K562 (cell line): ENCODE results near the gene MRTFB. TPM values are rescaled to one million over a fixed set of nuclear protein-coding genes. Genes with fewer than 3 reads are reported as not detected.
A peak's percentile ranks its signal among the peaks of the same experiment; 100 is the strongest.

Experiments
- ASH1L ChIP-seq: fragments of 450-650 bp; IDR thresholded peaks from 2 replicates; pipeline ENCODE4 v1.6.1; 2018; ENCODE audit warnings: borderline replicate concordance, mild to moderate bottlenecking, low read depth; ENCODE audit not compliant: partially characterized antibody
- C11orf30 ChIP-seq: fragments of 450-650 bp; IDR thresholded peaks from 2 replicates; pipeline ENCODE4 v1.6.1; 2016; ENCODE audit warnings: low read depth, mild to moderate bottlenecking
- CHD1 ChIP-seq: fragments of 200-600 bp; sonication (generic); IDR thresholded peaks from one replicate; pipeline ENCODE4 v1.6.1; 2012; ENCODE audit warnings: mild to moderate bottlenecking, moderate library complexity, low read length, inconsistent platforms
- DDX20 ChIP-seq: fragments of 450-650 bp; IDR thresholded peaks from 2 replicates; pipeline ENCODE4 v1.6.1; 2016; ENCODE audit warnings: missing genetic modification characterization, low read depth, mild to moderate bottlenecking, missing compliant biosample characterization, moderate library complexity
- FOXJ2 ChIP-seq: fragments of 200-800 bp; sonication (Bioruptor generic); IDR thresholded peaks from 2 replicates; pipeline ENCODE4 v1.6.1; 2016; ENCODE audit warnings: missing genetic modification characterization, missing compliant biosample characterization
- MAFG ChIP-seq: fragments of 450-650 bp; conservative IDR thresholded peaks from 2 replicates; pipeline ENCODE4 v1.6.1; 2016; ENCODE audit warnings: missing genetic modification characterization, missing compliant biosample characterization
- MAFK ChIP-seq: IDR thresholded peaks from 2 replicates; pipeline ENCODE4 v1.6.1; 2011; ENCODE audit warnings: low read length, improper control_type of control experiment
- NCOA1 ChIP-seq: fragments of 450-650 bp; IDR thresholded peaks from 2 replicates; pipeline ENCODE4 v1.6.1; 2016; ENCODE audit warnings: low read depth
- NFXL1 ChIP-seq: fragments of 450-650 bp; formaldehyde crosslinking; IDR thresholded peaks from 2 replicates; pipeline ENCODE4 v1.4.0; 2021; ENCODE audit warnings: mild to moderate bottlenecking
- NR2C1 ChIP-seq, 2 experiments: fragments of 450-650 bp; IDR thresholded peaks; 2 replicates each; pipeline ENCODE4 v1.6.1; 2017; ENCODE audit warnings: mild to moderate bottlenecking in 2 of 2, antibody characterized with exemption in 1 of 2, inconsistent platforms in 1 of 2, missing compliant biosample characterization in 1 of 2, missing genetic modification characterization in 1 of 2
- PML ChIP-seq: IDR thresholded peaks from 2 replicates; pipeline ENCODE4 v1.6.1; 2012; ENCODE audit warnings: low read length, inconsistent platforms
- PYGO2 ChIP-seq: fragments of 450-650 bp; IDR thresholded peaks from 2 replicates; pipeline ENCODE4 v1.6.1; 2016; ENCODE audit warnings: mild to moderate bottlenecking, missing genetic modification characterization, moderate library complexity, missing compliant biosample characterization
- RNF219 ChIP-seq: fragments of 250-450 bp; sonication (Bioruptor Pico); IDR thresholded peaks from 2 replicates; pipeline ENCODE4 v1.5.0; 2022; ENCODE audit warnings: mild to moderate bottlenecking
- SRSF3 ChIP-seq: fragments of 200-400 bp; formaldehyde crosslinking; IDR thresholded peaks from 2 replicates; pipeline ENCODE4 v1.6.1; 2016; ENCODE audit warnings: mild to moderate bottlenecking, low read length, moderate library complexity; ENCODE audit not compliant: insufficient read depth
- SUPT5H ChIP-seq: fragments of 450-650 bp; IDR thresholded peaks from 2 replicates; pipeline ENCODE4 v1.6.1; 2016
- ZNF274 ChIP-seq: IDR thresholded peaks from 2 replicates; pipeline ENCODE4 v1.6.1; 2011; ENCODE audit warnings: low read depth, mild to moderate bottlenecking, low read length, moderate library complexity, borderline replicate concordance
- ZNF316 ChIP-seq: fragments of 450-650 bp; IDR thresholded peaks from 2 replicates; pipeline ENCODE4 v1.6.1; 2016
- ZNF431 ChIP-seq: sonication (generic); formaldehyde crosslinking; IDR thresholded peaks from 2 replicates; pipeline ENCODE4 v1.8.0; 2022; ENCODE audit warnings: mild to moderate bottlenecking, missing genetic modification reagents
- ZNF584 ChIP-seq: fragments of 200-800 bp; sonication (Bioruptor generic); IDR thresholded peaks from 2 replicates; pipeline ENCODE4 v1.6.1; 2016; ENCODE audit warnings: low read depth, mild to moderate bottlenecking, missing genetic modification characterization, missing compliant biosample characterization
- ZNF717 ChIP-seq: fragments of 250-450 bp; sonication (Bioruptor Pico); IDR thresholded peaks from 2 replicates; pipeline ENCODE4 v1.5.0; 2021
- polyA plus RNA-seq, 8 experiments: library from polyadenylated mRNA; depleted of rRNA in 4 of 8; stranded (reverse) in 5 of 8; unstranded in 3 of 8; fragments of >200 nt; fragmentation: Nextera tagmentation in 2 of 8; fragmentation: Illumina TruSeq in 1 of 8; extraction: Ambion mirVana in 2 of 8; extraction: Trizol in 1 of 8; gene quantifications; 2 replicates each; pipeline versions ENCODE4 v1.2.1 to v1.2.3, GENCODE V29; 2011 to 2014; ENCODE audit warnings: inconsistent platforms in 1 of 8, missing spikeins in 1 of 8
- total RNA-seq, 7 experiments: library from RNA; depleted of rRNA in 6 of 7; stranded (reverse); fragments of >200 nt in 6 of 7; fragmentation: Illumina TruSeq in 2 of 7; extraction: Trizol in 2 of 7; gene quantifications; 2 replicates each; pipeline versions ENCODE4 v1.2.1 to v1.2.3, GENCODE V29; 2011 to 2021; ENCODE audit warnings: low replicate concordance in 1 of 7
- TF ChIP-seq, protein P1 (sequence below): IDR thresholded peaks from 2 replicates; pipeline ENCODE4 v1.6.1; 2011; ENCODE audit warnings: borderline replicate concordance, low read depth, mild to moderate bottlenecking, moderate library complexity, low read length; ENCODE audit not compliant: insufficient read depth, poor library complexity, severe bottlenecking
- TF ChIP-seq, protein P2 (sequence below): fragments of 450-650 bp; IDR thresholded peaks from 2 replicates; pipeline ENCODE4 v1.6.1; 2017; ENCODE audit warnings: antibody characterized with exemption

The MRTFB gene
- total and polyA plus RNA-seq, 9 of the 15 experiments (the other 6 are each of a cell fraction or from before 2014, with no cell fraction given), result 2.2 to 12.7 (median 7.0) TPM

GRCh38 chr16:14240219-14240843 is 169.2 kb downstream of the MRTFB start (continued):
- TF ChIP-seq NFXL1 (CRISPR knock-in tag), result no peak
- no peak for TF ChIP-seq SRSF3
- no peak for TF ChIP-seq NR2C1 (IDR thresholded peaks at IDR 0.05)
- no peak for TF ChIP-seq NR2C1 (tag; IDR thresholded peaks at IDR 0.05)
- no peak for TF ChIP-seq ZNF584
- no peak for TF ChIP-seq NCOA1
- peak; percentile 47 for TF ChIP-seq ZNF316
- 0 out of 2 replicates have a peak, but pooled peaks have one; percentile 10 for TF ChIP-seq MAFG (tag)
- TF ChIP-seq PML, result no peak
- TF ChIP-seq MAFK, result peak; percentile 28; the same call in 1 of the 2 replicates
- no peak for TF ChIP-seq DDX20 (tag)
- peak; percentile 42 for TF ChIP-seq C11orf30
- TF ChIP-seq, protein P1, sequence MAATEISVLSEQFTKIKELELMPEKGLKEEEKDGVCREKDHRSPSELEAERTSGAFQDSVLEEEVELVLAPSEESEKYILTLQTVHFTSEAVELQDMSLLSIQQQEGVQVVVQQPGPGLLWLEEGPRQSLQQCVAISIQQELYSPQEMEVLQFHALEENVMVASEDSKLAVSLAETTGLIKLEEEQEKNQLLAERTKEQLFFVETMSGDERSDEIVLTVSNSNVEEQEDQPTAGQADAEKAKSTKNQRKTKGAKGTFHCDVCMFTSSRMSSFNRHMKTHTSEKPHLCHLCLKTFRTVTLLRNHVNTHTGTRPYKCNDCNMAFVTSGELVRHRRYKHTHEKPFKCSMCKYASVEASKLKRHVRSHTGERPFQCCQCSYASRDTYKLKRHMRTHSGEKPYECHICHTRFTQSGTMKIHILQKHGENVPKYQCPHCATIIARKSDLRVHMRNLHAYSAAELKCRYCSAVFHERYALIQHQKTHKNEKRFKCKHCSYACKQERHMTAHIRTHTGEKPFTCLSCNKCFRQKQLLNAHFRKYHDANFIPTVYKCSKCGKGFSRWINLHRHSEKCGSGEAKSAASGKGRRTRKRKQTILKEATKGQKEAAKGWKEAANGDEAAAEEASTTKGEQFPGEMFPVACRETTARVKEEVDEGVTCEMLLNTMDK, result no peak
- TF ChIP-seq ZNF717 (CRISPR knock-in tag), result no peak
- TF ChIP-seq ZNF274, result no peak
- no peak for TF ChIP-seq ZNF431 (CRISPR knock-in tag)
- TF ChIP-seq SUPT5H, result no peak
- no peak for TF ChIP-seq FOXJ2 (tag)
- no peak for TF ChIP-seq ASH1L
- TF ChIP-seq, protein P2, sequence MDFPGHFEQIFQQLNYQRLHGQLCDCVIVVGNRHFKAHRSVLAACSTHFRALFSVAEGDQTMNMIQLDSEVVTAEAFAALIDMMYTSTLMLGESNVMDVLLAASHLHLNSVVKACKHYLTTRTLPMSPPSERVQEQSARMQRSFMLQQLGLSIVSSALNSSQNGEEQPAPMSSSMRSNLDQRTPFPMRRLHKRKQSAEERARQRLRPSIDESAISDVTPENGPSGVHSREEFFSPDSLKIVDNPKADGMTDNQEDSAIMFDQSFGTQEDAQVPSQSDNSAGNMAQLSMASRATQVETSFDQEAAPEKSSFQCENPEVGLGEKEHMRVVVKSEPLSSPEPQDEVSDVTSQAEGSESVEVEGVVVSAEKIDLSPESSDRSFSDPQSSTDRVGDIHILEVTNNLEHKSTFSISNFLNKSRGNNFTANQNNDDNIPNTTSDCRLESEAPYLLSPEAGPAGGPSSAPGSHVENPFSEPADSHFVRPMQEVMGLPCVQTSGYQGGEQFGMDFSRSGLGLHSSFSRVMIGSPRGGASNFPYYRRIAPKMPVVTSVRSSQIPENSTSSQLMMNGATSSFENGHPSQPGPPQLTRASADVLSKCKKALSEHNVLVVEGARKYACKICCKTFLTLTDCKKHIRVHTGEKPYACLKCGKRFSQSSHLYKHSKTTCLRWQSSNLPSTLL, result no peak
- TF ChIP-seq RNF219 (CRISPR knock-in tag), result no peak
- TF ChIP-seq CHD1, result no peak
- no peak for TF ChIP-seq PYGO2 (tag)
